HG03571 (cell line): ENCODE data around the gene PTPN20.

Experiments used
- ATAC-seq: cut with Tn5 transposase; IDR thresholded peaks from one replicate; pipeline ENCODE4 v1.9.1; 2021; ENCODE audit not compliant: unreplicated experiment

The PTPN20 gene

DNA sequence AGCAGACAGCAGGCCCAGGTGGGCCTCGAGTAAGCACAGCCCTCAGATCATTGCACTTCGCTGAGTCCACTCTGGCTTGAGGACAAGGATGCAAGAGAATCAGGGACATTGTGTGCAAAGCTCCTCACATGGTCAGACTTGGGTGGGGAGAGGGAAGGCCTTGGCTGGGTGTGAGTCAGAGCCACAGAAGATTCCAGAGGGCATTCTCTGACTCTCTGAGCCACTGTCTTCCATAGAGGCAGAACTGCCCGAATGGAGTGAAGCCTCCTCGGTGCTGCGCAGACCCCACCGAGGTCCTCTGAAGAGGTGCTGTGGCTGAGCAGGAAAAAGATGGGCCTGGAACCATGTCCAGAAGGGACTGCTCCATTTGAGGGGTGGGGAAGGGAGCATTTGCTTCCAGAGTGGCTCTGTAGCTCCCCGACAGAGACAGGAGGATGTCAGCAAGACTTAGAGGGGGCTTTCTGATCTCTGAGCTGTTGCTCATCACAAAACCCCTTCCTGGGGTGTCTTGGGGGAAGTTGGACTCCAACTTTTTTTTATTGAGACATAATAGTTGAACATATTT is 120.8 kb downstream of the PTPN20 start:
- ATAC-seq, result no peak

DNA sequence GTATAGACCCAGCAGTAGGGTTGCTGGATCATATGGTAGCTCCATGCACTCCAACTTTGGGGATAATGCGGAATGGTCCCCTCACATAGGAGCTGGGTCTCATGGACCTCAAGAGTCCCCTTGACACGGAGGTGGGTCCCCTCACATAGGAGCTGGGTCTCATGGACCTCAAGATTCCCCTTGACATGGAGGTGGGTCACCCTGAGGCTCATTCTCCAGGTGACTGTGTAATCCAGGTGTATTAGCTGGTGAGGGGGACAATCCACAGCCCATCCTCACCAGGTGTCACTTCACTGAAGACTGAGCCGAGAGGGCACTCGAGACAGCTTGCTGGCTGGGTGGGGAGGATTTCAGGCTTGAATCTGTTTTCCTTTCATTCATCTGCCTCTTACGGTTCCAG is 121.9 kb downstream of the PTPN20 start:
- no peak for ATAC-seq

DNA sequence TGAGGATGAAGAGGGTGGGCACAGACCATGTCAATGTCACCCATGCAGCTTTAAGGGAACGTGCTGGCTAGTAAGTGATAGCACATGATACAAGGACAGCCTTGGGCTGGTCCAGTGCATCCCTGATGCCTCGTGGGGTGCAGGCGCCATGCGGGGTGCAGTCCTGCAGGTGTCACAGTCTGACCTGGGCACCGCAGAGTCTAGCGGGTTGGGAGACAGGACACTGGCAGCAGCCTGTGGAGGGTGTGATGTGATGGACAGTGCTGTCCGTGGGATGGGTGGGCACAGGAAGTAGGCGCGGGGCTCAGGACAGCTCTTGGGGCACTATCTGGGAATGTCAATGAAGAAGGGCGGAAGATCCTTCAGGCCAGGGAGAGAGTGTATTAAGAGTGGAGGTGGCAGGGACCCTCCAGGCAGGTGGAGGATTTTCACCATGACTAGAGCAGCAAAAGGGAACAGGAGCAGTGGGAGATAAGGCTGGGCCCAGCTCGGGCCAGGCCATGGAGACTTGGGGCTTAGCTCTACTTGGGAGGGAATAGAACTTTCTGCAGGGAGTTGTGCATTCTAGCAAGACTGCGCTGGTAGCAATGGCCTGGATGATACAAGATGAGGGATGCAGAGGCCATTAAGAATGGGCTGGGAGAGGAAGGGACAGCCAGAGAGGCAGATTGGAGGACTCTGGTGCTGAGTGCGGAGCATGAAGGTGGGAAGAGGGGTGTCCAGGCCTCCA is 122.5 kb downstream of the PTPN20 start:
- ATAC-seq, result no peak

DNA sequence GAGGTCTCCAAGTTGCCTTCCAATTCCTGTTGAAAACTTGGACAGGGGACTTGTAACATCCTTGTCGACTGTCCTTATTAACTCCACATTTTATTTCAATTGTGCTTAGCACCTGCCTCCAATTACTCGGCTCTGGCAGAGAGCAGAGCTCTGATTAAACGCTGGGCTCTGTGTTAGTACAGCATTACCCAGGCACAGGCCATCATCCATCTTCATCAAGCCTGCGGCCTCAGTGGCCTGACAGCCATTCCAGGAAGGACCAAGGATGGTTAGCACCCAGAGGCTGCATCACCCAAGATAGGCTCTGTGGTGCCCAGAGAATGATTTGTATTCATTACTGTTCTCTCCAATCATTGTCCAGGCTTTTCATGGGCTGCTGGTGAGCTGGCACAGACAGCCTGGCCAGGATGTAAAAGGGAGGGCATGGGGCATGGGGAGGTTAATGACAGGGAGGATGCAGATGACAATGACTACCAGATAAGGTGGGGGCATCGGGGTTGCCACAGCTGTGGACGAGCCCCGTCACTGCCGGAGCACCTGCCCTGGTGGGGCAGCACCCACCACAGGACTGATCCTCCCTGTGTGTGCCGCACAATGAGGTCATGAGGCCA is 123.3 kb downstream of the PTPN20 start:
- no peak for ATAC-seq

DNA sequence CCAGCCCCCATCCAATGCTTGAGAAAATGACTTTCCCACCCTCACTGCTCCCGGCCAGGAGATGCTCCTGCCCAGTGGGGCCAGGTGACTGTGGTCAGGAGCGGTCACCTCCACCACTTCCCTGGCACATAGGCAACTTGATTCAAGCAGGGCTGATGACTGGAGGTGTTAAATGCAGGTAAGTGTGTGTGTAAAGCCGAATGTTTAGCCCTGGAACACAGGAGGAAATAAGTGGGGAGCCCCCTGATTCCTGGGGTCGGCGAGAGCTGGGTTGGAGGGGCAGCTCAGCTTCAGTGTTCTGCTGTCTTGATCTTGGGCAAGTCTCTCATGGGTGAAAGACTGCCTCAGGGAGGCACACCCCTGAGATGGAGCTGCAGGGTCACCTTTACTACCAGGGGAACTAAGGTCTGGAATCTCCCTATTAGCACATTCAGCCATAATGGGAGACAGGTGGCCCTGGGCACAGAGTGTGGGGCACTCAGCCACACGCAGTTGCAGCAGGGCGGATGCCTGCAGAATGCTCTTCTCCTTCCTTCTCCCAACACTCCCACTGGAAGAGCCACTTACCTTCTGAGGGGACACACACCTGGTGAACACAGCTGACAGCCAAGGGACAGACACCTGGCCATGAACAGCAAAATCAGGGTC is 124.1 kb downstream of the PTPN20 start:
- ATAC-seq, result no peak

DNA sequence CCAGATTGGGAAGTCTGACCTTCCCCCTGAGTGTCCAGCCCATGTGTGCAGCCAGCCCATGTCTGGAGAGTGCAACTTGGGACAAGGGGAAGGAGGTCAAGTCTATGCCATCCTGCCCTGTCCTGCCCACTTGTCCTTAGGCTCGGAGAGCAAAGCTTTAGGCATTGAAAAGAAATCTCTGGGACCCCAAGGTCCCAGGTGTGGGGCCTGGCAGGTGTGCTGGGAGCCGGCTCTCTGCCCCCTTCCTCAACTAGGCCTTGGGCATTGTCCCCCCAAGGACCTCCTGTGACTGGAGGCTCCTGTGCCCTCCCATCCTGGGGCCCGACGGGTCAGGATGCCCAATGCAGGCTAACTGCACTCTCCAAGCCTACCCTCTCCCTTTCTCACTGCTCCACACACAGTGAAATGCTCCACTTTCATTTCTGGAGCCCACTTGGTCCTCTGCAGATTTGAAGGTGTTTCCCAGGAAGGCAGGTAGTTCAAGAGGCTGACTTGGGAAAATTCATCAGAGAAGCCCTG is 124.7 kb downstream of the PTPN20 start:
- ATAC-seq, result no peak

DNA sequence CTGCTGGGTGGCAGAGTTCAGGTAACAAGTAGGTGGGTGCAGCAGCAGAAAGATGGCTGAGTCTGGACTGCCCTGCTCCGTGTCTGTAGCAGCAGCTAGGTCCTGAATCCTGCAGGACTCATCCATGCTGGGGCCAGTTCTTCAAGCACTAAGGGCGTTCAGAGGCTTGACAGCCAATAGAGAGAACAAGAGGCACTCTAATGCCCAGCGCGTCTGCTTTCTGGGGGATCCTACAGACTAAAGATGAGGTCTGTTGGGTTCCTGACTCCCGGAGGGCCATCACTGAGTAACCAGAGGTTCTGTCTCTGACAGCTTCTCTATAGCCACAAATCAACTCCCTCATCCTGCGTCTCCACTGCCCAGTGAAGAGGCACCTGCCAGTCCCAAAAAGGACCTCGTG is 125.5 kb downstream of the PTPN20 start:
- no peak for ATAC-seq

DNA sequence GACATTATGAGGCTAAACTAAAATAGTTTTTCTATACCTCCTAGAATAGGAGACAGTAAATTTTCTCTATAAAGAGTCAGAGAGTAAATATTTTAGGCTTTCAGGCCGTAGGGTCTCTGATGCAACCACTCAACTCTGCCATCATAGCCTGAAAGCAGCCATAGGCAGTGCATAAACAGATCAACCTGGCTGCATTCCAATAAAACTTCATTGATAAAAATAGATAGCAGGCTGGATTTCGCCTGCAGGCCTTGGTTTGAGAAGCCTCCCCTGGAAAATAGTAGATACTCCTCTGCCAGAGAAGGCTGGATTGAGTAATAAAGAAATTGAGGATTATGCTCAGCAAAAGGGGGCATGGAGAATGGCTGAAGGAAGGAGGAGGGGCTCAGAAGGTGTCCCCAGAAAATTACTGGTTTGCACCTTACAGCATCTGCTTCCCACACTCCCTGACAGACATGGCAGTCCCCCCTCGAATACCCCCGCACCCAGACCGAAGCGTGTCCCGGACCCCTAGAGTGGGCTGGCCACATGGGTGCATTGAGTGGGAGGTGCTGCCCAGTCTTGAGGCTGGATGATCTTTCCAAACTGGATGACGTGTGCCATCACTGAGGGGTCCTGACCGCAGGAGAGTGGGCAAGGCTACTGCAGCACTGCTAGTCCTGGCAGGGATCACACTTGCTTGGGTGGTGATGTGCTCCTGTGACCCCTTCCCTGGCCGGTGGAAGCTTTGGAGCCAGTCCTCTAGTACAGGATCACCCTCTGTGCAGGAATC is 126.6 kb downstream of the PTPN20 start:
- ATAC-seq, result no peak

DNA sequence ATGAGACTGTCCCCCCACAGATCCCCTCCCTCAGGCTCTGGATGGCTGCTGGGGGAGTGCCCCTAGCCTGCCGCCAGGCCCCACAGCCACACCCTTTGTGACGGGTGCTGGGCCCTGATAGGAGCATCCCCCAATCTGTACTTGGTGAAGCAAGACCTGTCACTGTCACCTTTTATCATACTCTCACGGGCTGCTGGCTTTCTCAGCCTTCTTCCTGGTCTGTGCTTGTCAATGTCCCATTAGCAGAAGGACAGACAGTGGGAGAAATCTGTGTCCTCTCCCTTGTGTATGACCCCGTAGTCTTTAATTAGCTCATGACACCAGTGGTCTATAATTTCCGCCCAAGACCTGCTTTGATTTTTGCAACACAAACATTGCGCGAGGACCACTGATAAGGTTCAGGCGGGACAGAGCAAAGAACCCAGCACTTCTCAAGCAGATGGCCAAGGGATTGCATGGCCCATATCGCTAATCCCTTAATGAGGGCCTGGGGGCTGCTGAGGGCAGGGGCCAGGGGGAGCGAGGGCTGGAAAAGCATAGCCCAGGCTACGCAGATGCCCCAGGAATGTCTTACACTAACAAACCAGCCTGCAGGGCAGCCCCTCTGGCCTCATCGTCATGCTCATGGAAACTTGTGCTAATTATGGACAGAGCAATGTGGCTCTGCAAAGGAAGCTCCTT is 127.8 kb downstream of the PTPN20 start:
- no peak for ATAC-seq

DNA sequence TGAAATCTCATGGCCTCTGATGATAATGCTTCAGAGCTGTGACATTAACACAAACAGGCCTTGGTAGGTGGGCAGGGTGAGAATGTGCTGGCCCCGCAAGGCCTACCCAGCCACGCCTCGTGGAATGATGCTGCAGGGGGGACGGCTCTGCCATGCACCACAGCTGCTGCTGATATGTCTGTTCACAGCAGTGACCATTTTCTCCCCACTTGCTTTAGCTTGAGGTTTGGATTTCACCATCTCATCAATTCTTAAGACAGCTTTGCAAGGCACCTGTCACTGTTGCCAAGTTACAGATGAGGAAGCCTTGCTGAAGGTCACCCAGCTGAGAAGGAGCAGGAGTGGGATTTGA is 128.3 kb downstream of the PTPN20 start:
- no peak for ATAC-seq

DNA sequence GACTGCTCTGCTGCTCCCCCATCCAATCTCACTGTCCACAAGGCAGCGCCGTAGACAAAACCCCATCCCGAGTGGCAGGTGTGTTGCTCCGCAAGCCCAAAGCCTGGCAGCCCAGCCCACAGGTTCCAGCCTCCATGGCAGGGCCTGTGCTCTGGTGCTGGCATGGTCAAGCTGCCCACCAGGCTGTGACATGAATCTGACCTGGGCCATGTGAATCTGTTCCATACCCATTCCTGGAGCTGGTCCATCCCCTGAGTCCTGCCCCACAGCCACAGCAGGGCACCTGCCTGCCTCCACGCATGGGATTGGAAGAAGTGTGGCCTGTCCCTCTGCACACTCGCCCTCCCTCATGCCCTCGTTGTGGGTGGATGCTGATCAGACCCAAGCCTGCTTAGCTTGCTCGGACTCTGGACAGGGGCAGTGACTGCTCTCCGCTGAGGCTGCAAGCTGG is 128.8 kb downstream of the PTPN20 start:
- ATAC-seq, result no peak

DNA sequence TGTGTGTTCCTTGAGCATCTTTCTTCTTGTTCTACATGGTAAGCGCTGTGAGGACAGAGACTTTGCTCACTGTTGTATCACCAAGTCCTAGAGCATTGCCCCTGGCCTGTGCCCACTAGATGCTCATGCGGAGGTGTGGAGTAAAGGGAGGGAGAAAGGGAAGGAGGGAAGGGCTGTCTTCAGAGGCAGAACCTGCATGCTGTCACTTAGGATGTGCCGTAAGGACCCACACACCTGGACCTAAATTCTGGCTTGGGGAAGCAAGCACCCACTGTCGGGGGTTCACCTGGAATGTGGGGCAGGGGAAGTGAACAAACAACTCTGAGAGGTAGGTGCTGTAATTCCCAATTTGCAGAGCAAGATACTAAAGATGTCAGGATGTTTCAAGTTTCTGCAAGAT is 129.5 kb downstream of the PTPN20 start:
- ATAC-seq, result no peak

DNA sequence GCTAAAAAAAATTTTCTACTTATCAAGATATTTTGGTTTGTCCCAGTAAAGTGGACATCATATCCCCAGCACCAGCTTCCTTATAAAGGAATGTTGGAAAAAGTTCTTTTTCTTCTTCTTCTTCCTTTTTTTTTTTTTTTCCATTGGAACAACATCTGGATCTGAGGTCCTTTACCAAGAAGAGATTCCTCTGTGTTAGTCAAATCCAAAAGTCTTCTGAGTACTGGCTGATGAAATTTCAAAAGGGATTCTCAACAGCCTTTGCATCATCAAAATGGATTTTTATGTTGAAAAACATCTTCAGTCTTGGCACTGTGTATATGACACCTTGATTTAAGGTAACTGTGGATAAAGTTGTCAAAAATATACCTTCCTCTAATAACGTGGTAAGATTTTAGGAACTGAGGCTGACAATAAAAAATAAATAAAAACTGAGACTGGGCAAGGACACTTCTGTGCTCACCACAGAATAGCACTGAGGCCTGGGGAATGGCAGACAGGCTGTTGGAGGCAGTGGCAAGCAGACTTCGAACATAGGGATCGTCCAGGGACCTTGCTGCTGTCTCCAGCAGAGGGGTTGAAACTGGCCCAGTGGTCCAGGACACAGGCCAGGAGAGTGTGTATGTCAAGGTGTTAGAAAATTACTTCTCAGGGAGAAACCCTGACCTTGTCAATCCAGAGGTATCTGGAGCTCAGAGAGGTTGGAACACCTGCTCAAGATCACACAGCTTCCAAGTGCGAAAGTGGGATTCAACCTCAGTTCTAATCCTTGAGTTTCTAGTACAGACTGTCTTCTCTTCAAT is 130.4 kb downstream of the PTPN20 start:
- ATAC-seq, result no peak

DNA sequence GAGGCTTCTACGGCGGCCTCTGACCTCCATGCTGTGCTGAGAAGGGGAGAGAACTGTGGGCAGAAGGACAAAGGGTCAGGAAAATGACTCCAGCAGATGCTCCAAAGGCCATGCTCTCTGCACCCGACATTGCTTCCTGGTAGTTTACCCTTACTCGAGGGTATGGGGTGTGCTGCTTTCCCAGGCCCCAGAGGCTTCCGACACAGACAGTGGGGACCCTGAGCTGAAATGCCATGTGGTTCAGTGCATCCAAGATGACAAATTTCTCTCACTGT is 130.9 kb downstream of the PTPN20 start:
- ATAC-seq, result no peak

DNA sequence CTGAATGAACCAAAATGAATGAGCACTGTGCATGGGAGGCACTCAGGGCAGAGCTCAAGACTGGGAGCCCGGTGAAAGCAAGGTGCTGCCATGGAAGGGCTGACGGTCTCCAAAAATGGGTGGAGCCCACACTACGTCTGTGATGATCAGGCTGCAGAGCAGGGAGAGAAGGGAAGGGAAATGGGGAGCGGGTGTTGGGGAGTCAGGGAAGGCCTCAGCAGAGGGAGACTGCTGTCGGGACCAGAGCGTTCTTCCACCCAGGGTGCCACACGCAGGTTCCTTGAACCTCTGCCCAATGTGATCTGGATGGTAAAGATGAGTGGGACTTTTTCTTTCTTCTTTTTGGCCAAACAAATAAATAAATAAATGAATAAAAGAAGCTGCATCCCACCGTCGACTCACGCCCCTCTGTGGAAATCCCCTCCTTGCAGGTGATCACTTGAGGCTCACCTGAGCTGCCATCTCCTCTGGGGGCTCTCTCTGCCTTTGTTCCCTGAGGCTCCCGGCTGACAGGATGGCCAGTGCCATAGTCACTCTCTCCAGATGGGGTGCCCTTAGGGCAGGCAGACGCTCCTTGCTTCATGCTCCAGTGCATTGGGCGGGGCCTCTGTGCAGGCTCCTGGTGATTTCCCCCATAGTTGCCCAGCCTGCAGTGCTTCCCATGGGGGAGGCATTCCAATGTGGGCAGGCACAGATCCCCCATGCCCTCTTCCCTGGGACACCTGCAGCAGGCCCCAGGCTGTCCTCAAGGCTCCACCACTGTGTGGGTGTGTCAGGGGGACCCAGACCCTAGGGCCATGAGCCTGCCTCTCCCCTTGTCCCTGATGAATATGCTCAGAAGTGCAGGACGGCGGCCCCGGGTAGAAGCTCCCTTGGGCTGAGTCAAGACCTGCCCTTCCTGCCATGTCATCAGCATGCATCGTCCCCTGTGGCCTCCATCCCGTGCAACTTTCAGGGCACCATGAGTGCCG is 131.8 kb downstream of the PTPN20 start:
- ATAC-seq, result no peak

DNA sequence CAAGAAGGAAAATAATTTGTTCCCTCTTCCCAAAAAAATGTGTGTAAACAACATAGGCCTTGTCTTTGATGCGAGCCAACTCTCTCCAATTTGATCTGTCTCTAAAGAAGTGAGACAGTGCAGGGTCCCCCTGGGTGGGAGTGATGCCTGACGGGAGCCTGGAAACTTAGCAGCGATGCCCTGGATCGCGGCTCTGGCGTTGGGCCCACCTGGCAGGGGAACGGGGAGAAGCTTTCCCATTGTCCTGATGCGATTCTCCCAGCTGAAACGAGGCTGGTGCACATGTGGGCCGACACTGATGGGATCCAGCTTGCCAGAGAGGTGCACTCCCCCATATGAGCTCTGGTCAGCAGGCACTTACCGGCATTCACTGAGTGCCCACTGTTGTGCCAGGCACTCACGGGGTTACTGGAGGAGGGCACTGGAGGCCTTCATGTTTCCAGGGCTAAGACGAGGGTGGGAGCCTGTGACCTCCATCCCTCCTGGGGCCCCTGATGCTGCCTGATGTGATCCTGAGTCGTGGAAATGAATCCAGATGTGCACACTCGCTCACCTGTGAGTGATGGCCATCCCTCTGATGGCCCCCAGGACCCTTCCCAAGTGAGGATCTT is 132.8 kb downstream of the PTPN20 start:
- ATAC-seq, result no peak

DNA sequence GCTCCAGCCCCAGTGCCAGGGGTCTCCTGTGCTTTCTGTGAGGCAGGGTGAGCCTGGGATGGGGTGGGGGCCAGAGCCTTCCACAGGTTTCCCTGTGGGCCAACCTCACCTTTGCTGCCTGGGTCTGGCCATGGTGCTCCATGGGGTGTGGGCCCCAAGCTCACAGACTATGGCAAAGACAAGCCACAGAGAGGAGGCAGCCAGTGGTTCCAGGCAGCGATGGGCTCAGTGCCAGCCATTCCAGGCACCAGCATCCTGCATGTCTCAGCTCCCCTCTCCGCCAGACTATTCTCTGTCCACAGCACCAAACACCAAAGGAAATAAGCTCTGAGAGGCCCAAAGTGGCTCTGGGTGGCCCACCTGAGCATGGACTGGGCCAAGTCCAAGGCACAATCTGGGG is 133.5 kb downstream of the PTPN20 start:
- no peak for ATAC-seq

DNA sequence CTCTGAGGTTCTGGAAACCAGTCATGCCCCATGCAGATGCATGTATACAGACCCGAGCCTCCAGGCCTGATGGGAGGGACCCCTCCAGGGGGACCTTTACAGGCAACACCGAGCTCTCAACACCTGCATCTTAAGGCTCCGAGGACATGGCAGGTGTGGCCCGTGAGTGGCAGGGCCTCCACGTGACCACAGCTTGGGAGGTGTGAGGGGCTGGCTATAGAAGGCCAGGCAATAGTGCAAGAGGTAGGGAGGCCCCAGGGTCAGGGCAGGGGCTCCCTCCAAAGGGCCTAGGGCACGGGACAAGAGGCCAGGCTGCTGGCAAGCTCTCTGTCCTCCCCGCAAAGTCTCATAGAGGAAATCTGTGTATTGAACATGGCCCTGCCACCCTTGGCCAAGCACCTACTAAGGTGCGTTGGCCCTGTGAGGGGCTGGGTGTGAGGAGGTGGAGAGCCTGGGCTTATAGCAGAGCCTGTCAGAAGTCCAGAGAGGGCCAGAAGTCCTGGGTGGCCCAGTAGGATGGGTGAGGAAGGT is 134.2 kb downstream of the PTPN20 start:
- no peak for ATAC-seq
